DMS53 treated with DMSO at 0.1 percent for 48 hours (cell line): ENCODE results near the gene PNMA8B.
"Not testable (repeated sequence)": the region's sequence is repeated elsewhere in the genome, so short reads cannot be mapped to it uniquely, and the experiment has no call there.

Experiments
- DNase-seq: peaks from one replicate; lab custom pipeline; 2025; ENCODE audit not compliant: unreplicated experiment; lab: John Stamatoyannopoulos, UW

Gene PNMA8B

GRCh38 chr19:46495786-46496099 lies at the start of gene PNMA8B:
Gene PNMA8B (minus strand): TSS chr19:46495867. CDS start chr19:46495465, 402 bp downstream.
- peak; percentile 20 for DNase-seq

DNA sequence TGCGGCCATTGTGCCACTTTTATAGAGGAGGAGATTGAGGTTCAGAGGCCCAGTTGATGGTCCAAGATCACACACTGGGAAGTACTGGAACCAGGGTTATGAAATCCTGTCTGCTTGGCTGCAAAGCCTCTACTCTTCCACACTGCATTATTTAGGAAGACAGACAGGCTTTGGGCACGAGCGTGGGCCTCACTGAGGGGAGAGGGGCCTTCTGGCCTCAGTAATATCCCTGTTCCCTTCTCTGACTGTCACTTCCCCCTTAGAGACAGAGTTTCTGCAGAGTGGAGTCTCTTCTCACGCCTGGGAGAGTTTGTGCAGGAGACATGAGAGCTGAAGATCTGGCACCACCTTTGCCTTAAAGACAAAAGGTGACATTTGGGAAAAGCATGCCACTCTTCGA lies 49.0 kb upstream of the PNMA8B start:
- no peak for DNase-seq

DNA sequence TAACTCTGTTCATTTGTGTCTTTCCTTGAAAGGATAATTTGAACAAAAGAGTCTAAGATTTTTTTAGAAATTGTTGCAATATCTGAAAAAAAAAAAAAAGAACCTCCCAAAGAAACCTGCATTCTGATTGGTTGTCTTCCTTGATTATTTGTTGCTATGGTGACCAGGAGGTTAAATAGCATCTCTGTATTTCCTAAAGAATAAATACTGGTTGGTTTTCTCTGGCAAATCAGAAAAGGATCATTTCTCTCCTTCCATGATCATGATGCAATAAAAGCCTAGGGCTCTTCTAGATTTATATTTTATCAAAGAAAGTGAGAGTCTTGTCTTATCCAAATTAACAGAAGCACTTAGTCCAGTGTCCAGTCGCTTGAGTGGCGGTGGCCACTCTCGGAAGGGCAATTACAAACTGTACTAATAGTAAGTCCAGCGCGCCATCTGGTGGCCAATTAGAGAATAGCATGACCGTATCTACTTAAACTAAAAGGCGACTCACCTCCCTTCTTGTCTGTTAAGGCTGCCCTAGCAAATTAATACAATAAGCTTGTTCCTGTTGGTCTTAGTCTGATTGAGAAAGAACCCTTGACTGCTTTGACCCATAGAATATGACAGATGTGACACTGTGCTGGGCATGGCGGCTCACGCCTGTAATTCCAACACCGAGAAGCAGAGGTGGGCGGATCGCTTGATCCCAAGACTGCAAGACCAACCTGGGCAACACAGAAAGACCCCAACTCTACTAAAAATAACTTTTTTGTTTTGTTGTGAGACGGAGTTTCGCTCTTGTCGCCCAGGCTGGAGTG lies 47.0 kb upstream of the PNMA8B start:
- peak; percentile 84 for DNase-seq

DNA sequence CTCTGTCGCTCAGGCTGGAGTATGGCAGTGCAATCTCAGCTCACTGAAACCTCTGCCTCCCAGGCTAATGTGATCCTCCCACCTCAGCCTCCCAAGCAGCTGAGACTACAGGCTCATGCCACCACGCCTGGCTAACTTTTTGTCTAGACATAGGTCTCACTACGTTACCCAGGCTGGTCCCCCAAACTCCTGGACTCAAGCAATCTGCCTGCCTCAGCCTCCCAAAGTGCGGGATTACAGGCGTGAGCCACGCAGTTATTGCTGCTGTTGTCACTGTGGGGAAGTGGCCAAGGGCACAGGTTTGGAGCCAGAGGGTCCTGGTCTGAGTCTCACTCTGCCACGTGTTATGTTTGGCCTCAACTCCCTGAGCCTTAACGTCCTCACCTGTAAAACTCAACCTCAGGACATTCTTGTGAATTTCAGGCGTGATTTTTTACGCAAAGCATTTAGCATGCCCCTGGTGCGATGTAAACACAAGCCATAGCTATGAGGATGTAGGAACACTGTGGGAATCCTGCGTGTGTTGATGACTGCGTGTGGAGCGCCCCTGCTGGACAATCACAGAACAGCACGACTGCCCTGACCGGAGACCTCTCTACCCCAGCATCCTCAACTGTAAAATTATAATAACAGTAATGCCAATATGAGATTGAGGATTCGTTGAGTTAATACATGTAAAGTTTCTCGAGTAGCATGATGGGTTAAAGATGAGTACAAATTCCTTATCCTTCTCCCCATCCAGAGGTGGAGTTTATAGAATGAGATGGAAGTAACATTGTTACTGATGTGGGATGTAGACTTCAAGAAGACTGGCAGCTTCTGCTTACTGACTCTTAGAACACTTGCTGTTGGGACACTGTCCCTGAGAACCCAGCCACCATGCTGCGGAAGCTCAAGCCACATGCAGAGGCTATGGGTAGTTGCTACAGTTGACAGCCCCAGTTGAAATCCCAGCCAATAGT lies 41.8 kb upstream of the PNMA8B start:
- peak; percentile 2 for DNase-seq

DNA sequence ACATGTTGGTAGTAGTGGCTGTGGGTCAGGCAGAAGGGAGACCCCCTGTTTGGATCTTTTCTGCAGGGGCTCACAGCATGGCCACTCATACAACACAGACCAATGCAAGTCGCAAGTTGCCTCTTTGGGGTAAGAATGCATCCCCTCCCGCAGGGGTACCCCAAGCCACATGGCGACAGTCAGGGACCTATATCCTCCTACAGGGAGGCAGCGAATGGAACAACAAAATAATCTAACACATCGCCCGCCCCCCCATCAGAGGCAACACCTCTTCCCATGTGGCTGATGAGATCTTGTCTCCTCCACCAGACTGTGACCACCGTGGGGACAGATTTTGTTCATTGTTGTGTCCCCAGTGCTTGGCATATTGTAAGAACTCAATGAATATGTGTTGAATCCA lies 40.7 kb upstream of the PNMA8B start:
- DNase-seq, result no peak

GRCh38 chr19:46533621-46534081 lies 38.0 kb upstream of the PNMA8B start:
- no peak for DNase-seq

- no peak for DNase-seq
Measured at GRCh38 chr19:46533078-46533620, 37.5 kb upstream of the PNMA8B start.

GRCh38 chr19:46530636-46531035 lies 35.0 kb upstream of the PNMA8B start:
- no peak for DNase-seq

GRCh38 chr19:46529622-46530451 lies 34.2 kb upstream of the PNMA8B start:
- DNase-seq, result peak; percentile 51

GRCh38 chr19:46528601-46529590 lies 33.2 kb upstream of the PNMA8B start:
- DNase-seq, result no peak

GRCh38 chr19:46526801-46527200 lies 31.1 kb upstream of the PNMA8B start:
- not testable (repeated sequence) for DNase-seq

DNA sequence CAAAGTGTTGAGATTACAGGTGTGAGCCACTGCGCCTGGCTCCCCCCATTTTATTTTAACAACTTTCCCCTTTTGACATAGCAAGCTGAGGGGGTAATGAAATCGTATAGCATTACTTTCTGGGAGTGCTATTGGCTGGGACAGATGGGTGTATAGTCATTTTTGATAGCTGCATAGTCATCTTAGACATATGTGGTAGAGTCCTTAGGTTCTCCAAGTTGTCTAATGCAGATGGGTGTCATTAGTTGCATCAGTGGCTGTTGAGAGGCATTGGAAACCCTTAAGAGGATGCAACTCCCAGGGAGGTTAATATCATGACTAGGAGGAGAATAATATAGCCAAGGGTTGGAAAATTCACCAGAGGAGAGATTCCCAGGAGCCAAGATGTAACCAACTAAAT lies 28.6 kb upstream of the PNMA8B start:
- DNase-seq, result no peak

DNA sequence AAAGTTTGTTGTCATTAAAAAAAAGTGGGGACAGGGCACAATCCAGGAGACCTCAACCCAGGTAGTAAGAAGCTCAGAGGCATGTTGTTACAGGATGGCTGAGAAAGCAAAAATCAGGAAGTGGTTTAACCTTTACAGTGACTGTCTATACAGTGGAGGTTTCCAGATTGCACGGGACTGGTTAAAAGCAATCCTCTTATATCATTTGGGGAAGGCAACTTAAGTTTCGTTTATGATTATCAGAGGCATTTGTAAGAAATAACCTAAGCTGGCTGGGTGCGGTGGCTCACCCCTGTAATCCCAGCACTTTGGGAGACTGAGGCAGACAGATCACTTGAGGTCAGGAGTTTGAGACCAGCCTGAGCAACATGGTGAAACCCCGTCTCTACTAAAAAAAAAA lies 27.3 kb upstream of the PNMA8B start:
- DNase-seq, result not testable (repeated sequence)

GRCh38 chr19:46521241-46521868 lies 25.7 kb upstream of the PNMA8B start:
- no peak for DNase-seq

DNA sequence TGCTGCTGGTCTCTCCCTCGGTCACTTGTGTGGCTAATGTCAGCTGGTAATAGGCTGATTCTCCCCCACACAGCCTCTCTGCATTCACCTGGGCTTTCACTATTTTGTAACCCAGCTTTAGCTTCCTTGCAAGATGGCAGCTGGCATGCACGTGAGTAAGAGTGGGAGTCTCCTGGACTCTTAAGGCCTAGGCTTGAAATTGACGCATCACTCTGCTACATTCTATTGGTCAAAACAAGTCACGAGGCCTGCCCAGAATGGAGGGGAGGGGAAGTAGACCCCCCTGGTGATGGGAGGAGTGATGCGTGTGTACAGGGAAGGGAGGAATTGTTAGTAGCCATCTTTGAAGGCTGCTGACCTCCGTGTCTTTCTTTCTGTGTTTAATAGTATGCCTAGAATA lies 24.9 kb upstream of the PNMA8B start:
- DNase-seq, result no peak

DNA sequence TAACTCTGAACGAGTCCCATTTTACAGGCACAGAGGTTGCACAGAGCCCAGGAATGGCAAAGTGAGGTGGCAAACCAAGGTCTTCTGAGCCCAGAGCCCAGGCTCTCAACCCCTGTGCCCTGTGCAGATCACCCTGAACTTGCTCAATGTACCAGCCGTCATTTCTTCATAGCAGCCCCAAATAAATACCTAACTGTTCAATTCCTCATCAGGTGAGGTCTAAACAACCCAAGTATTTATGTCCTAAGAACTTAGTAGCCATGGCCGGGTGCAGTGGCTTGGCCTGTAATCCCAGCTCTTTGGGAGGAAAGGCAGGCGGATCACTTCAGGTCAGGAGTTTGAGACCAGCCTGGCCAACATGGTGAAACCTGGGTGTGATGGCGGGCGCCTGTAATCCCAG lies 21.8 kb upstream of the PNMA8B start:
- no peak for DNase-seq

DNA sequence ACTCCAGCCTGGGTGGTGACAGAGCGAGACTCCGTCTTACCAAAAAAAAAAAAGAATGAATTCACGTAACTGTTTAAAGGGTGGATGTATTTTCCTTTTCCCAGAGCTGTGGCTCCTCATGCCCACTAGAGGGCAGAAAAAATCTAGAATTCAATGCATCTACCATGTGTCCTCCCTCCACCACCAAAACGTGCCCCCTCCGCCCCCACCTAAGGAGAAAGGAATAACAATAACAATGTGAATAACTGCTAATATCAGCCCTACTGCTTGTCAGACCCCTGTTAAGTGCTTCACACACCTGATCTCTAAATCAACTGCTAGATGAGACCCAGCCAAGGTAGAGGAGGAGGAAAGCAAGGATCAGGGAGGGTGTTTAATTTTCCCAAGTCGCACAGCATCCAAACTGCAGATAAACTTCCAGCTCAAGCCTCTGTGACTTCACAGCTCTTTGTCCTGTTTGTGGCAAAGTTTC lies 20.2 kb upstream of the PNMA8B start:
- DNase-seq, result peak; percentile 11

- no peak for DNase-seq
Measured at GRCh38 chr19:46515290-46515609, 19.6 kb upstream of the PNMA8B start.

DNA sequence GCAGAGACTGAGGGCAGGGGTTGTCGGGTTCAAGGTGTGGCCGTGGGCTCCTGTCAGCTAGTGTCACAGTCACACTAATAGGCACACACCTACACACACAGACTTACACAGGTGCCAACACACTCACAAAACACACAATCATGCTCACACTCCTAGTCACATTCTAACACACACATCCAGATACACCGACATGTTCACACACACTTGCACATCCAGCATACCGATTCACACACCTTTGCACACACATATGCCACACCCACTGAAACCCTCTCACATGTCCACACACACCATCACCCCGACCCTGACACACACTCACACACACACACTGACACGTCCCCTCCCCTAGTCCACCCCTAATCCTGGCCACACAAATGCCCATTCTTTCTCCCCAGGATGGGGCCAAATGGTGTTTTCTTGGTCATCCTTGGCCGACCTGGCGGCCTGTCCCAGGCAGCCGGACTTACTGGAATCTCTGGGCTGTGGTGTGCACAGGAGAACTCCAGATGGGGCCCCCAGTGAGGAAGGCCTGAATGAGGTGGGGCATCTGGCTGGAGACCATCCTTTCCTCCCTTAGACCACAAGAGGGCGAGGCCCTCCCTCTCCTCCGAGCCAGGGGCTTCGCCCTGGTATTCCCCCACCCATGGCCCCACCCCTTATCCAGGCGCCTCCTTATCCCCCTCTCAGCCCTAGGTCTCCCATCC lies 19.1 kb upstream of the PNMA8B start:
- DNase-seq, result no peak
